ENCODE data around the gene DACT3.

The DACT3 gene

DNA sequence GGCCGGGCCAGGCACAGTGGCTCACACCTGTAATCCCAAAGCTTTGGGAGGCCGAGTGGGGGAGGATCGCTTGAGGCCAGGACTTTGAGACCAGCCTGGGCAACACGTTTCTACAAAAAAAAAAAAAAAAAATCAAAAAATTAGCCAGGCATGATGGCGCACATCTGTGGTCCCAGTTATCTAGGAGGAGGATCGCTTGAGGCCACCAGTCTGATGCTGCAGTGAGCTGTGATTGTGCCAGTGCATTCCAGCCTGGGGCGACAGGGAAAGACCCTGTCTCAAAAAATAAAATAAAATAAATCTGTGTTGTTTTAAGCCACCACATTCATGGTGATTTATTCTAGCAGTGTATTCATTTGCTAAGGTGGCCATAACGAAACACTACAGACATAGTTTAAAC, 4.1 kb upstream of the DACT3 start:
- no peak for DNase-seq

DNA sequence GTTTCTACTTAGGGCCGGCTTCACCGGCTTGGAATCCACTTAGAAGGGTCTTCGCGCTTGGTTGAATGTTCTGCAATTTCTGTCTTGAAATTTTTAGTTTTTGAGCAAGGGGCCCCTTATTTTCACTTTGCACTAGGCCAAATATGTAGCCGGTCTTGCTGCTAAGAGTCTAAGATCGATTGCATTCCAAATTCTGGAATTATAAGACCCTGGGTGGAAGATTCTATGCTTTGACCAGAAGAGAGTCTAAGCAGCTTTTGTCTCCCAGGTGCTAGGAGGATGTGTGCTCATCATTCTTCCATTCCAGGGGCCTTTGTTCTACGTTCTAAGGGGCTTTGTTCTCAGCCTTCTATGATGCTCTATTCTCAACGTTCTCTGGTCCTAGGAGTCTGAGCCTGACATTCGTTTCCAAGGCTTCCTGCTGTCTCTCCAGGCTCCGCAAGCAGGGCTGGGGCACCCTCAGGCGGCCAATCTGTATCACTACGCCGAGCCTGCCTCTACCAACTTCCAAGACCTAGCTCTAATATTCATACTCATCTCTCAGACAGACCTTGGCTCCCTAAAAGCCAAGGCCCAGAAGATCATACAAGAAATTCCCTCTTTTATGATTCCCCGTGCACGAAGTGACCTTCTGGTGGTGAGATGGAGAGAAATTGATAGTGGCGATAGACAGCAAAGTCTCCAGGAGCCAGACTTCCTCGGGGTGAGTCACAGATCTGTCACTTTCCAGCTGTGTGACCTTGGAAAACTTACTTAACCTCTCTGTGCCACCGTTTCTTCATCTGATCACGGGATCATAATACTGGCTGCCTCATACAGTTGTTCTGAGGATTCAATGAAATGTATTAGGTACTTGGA, 982 bp upstream of the DACT3 start:
- peak; percentile 86 for DNase-seq

DNA sequence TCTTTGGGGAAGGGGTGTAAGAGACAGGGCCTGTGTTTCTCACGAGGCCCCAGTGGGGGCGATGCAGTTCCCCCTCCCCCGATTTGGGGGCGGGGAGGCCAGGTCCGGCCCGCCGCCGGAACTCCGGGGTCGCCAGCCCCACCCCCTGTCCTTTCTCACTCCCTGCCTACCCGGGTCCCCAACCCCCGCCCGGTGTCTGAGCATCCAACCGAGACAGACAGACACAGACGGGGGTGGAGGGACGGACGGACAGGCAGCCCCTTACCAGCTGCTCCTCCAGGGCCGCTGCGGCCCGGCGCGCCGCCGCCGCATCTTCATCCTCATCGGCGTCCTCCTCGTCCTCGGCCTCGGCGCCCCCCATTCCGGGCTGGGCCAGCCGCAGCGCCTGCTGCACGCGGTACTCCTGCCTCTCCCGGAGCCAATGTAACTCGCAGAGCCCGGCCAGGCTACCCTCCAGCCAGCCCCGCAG, 397 bp downstream of the DACT3 start:
- DNase-seq = no peak

DNA sequence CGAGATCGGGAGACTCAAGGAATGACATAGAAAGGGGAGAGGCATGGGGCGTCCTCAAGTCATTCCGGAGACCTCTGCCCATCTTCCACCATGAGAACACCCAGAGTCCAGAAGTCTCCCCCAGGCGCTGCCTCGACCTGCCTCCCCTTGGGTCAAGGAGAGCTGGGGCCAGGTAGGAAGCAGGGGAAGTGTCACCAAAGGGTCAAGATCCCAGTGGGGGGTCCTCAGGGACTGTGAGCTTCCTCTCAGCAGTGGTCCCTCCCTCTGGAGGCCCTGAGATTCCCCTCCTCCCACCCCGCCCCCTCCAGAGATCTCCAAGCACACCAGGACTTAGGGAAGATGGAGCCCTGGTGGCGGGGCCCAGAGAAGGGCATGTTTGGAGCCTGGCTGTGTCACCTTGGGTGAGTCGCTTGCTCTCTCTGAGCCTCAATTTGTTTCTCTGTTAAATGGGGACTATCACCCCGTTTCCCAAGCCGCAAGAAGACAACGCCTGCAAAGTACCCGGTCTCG, 919 bp downstream of the DACT3 start:
- no peak for DNase-seq

DNA sequence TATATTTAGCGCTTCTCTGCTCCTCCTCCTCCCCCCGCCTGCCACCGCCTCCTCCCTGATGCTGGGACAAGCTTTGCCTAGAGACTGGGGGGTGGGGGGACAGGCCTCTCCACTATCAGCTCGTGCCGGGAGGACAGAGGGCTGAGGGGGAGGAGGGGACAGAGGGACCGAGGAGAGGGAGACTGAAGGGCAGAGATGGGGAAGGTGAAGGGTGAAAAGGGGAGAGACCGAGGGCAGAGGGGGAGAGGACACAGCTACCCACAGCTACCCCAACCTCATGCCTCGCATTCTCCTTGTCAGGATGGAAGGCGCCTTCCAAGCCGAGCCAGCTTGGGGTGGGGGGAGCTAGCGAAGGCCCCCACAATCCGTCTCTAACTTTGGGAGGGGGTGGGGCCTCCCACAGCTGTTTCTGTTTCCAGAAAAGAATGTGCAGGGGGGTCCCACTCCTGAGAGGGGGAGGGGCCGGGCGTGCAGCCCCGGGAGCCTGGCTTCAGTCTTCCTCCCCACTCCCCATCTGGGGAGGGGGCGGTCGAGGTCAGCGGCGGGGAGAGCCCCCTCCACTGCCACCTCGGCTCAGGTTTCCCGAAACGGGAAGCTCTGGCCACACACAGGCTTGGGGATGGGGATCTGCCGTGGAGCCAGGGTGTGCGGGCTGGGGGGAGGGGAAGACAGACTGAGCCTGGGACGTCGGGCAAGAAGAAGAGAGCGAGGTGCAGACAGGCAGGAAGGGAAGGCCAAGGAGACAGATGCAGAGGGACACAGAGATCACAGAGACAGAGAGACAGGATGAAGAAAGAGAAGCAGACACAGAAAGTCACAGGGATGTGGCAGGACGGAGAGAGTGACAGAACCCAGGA, 1.6 kb downstream of the DACT3 start:
- DNase-seq = no peak

DNA sequence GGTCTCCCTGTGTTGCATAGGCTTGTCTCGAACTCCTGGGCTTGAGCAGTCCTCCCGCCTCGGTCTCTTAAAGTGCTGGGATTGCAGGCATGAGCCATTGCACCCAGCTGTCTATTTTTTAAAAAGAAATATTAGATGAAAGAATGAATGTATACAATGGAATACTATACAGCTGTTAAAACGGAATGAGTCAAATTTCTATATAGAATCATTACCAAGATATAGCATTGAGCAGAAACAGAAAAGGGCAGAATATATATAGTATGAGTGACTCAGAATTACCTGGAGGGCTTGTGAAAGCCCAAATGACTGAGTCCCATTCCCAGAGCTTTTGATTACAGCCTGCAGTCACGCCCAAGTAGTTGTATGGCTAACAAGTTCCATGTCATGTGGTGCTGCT, 4.4 kb downstream of the DACT3 start:
- no peak for DNase-seq

DNA sequence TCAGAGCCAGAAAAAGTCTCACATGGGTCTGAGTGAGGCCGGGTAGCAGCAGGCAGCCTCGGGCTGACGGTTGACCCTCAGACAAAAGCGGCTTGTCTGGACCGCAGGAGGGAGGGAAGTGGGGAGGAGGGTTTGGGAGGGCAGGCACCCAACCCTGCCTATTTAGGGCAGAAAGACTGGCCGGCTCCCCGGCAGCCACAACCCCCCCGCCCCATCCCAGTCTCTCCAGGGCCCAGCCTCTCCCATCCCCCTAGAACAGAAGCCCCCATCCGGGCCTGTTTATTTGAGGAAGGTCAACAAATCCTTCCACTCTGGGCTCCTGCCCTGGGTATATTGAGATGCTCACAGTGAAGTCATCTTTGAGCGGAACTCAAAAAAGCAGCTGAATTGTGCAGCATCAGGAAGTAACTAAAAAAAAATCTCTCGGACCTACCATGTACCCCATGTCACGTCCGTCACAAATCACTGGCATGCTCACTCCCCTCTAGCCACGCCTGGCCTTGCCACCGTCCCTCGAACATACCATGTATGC, 6.3 kb downstream of the DACT3 start:
- no peak for DNase-seq

DNA sequence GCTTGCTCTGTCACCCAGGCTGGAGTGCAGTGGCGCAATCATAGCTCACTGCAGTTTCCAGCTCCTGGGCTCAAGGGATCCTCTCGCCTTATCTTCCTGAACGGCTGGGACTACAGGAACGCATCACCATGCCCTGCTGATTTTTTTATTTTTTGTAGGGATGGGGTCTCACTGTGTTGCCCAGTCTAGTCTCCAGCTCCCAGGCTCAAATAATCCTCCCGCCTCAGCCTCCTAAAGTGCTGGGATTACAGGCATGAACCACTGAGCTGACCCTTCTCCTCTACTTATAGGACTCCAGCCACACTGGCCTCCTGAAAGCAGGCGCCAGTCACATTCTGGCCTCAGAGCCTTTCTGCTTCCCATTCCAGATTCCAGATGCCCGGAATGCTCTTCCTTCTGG, 10.5 kb downstream of the DACT3 start:
- DNase-seq = no peak

DNA sequence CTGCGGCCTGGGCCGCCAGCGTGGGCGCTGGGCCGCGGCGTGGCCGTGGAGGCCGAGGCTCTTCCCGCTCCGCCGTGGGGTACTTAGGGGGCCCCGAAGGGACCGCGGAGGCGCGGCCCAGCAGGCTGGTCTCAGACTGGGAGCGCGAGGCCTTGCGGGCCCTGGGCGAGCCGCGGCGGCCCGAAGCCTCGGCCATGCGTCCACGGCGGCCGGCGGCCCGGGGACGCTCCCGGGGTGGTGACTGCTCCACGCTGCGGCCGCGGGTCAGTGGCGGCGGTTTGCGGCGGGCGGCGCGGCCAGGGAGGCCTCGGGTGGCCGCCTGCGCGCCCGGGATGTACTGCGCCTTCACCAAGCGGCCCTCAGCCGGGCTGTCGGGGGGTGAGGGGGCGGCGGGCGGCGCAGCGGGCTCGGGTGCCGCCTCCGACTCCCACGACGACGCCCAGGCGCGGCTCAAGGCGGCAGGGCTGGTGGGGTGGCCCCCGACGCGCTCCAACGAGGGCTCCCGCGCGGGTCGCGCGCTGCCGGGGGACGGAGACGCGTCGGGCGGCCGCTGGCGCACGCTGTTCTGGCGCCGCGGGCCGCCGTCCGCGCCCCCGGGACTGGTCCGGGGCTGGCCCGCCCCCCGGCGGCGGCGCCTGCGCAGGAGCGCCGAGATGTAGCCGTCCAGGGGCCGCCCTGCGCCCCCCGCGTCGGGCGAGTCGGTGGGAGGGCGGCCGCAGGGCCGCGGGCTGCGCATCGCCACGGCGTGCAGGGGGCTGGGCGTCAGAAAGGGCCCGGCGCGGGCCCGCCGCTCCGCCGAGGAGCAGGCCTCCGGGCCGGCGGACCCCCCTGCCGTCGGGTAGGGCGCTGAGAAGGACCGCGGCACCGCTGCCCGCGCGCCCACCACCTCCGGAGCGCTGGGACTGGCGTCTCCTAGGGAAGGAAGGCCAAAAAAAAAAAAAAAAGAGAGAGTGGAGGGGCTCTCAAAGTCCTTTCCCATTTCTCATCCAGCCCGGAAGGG, 11.7 kb downstream of the DACT3 start:
- DNase-seq = no peak

DNA sequence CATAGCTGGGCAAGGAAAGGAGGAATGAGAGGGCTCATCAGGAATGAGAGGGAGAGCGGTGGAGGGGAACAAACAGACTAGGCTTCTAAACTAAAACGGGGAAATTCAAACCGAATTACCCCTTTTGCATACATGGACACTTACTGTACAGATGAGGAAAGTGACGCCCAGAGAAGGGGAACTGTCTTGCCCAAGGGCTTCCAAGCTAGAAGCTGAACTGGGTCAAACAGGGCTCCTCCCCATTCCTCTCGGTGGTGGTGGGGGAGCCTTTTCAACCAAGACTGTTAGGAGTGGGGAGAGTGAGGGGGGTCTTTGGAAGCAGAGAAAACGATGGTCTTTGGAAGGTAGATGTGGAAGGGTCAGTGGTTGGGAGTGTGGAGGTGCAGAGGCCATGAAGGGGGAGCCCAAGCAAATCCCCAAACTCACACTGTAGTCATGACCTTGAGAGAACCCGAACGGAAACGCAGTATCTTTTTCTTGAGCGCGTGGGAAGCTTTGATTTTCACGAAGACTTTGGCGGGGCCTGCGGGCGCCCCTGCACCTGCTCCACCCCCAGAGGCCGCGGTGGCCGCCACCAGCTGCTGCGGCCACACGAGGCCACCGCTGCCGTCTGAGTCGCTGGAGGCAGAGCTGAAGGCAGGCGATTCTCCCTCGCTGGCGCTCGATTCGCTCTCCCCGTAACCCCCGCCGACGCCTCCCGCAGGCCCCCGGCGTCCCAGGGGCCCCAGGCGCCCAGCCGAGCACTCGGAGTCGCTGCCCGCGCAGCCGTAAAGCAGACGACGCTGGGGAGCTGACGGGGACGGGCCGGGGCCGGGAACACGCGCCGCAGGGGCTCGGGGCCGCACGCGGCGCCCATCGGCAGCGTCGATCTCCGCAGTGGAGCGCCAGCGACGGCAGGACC, 12.7 kb downstream of the DACT3 start:
- DNase-seq = no peak

DNA sequence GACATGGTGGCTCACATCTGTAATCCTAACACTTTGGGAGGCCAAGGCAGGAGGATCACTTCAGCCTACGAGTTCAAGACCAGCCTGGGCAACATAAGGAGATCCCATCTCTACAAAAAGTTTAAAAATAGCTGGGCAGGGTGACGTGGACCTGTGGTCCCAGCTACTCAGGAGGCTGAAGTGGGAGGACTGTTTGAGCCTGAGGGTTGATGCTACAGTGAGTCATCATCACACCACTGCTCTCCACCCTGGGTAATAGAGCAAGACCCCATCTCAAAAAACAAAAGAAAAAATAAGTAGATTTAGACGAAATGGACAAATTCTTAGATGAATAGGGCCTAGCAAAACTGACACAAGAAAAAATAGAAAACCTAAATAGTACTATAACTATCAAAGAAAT, 14.6 kb downstream of the DACT3 start:
- DNase-seq = no peak

DNA sequence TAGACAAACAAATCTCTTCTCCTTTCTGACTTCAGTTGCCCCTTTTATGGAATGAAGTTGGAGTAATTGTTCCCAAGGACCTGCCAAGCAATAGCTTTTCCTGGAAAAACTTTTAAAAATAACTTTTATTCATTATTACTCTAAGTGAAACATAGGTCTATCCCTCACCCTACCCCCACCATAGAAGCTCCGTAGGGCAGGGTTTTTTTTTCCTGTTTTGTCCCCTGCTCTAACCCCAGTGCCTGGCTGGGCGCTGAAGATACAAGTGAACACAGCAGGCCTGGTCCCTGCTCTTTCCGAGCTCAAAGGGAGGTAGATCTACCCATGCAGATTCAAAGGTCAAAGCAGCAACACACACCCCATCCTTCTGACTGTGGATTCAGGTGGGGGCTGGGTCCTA, 16.3 kb downstream of the DACT3 start:
- no peak for DNase-seq

DNA sequence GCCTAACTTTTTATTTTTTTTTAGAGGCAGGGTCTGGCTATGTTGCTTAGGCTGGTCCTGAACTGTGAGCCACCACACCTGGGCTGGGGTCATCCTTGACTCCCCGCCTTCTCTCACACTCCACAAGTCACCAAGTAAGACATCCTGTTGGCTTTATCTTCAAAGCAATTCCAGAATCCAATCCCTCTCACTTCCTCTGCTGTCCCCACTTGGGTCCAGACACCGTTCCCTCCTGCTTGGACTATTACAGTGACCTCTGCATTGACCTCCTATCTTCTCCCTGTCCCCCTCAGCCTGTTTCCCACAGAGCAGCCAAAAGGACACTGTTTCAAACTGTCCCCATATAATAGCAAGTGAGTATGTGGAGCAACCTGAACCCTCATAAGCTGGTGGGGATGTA, 20.3 kb downstream of the DACT3 start:
- no peak for DNase-seq

DNA sequence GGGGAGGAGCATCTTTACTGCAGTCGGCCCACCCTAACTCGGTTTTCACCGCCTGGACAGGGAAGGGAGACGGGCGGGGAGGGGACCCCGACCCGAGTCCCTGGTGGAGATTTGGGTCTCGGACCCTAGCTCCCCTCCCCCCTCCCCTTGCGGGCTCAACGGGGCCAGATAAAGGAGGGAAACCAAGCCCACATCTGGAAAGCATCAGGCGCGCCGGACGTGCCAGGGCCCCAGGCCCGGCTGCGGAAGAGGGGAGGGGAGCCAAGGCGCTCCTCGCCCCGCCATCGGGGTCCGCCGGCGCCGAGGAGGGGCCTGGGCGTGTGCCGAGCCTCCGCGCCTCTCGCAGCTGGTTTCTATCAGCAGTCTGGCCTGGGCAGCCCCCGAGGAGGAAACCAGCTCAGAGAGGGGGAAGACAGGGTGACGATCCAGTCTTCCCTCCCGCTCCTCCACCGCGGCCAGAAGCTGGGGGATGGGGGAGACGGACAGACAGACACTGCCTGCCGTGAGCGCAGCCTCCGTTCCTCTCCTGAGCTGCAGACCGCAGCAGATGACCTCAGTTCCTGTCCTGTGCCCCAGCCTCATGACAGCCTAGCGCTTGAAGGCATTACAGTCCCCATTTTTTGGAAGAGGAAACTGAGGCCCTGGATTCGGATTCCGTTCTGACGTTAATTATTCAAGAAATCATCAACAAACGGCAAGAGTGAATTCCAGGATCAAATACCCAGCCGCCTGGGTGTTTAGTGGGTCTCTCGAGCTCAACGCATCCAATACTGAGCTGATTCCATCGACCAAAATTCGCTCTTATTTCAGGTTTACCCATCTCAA, 21.4 kb downstream of the DACT3 start:
- DNase-seq = no peak

DNA sequence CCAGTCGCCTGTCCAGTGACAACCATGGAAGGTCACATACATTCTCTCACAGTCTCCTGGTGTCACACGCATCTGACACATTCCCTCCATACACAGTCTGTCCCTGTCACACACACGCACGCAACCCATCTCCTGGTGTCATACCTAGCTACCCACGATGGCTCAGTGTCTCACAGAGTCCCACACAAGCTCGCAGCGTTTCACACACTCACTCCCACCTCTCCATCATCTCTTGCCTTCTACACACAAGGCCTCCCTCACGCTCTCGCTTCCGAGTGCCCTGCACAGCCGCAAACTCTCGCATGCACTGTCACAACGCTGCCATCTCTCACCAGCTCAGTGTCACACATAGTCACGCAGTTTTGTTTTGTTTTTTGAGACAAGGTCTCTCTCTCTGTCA, 23.8 kb downstream of the DACT3 start:
- DNase-seq = no peak

DNA sequence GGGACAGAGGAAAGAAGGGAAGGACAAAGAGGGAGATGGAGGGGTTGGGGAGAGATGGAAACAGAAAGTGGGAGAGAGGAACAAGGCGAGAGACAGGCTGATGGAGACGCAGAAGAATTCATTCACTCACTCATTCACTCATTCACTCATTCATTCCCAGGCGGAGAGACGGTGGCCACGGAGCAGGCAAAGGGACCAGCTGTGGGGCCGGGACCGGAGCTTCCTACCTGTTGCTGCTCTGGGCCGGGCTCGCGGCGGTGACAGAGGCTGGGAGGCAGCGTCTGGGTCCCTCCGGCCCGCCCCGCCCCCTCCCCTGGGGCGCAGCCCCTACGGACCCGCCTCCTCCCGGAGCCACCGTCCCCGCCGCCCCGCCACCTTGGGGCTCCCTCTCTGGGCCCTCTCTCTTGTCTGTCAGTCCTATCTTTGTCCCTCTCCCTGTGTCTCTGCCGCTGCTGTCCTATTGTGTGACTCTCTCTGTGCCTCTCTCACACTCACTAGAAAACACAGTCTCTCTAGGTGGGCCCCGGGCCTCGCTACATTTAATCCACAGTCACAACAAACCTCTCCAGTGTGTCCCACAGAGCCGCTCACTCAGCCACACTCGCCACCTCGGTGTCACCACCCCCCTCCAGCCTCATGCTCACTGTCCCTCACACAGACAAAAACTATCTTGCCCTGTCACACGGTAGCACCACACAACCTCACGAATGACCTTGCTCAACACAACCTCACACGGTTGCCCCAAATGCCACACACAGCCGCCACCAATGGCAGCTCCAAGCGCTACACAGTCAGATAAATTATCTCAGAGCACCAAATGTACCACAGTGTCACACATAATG, 24.8 kb downstream of the DACT3 start, which contains the start of gene GNG8:
GNG8 (minus strand) TSS at position 283 of the 842 bp plus-strand sequence. CDS start 1,520 bp downstream, outside the sequence.
- DNase-seq = peak; percentile 23

DNA sequence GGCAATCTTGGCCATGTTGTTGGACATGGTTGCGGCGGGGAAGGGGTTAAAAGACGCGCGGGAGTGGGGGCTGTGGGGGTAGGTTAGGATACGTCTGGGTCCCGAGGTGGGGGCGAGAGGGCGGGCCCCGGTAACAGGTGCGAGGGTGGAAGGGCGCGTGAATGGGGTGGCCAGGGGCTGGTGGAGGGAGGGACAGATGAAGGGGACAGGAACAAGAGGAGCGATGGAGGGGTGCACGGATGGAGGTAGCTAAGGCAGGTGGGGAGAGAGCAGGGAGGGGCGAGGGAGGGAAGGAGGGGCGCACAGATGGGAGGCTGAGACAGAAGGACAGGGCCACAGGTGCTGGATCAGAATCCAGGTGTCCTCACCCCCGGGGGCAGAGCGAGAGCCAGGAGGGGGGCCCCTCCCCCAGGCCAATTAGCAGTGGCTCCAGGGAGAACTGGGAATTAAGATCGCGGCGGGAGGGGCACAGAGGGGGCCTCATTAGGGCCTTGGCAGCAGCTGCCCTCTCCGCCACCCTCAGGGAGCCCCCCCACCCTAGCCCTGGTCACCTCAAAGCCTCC, 26.2 kb downstream of the DACT3 start:
- peak; percentile 55 for DNase-seq

DNA sequence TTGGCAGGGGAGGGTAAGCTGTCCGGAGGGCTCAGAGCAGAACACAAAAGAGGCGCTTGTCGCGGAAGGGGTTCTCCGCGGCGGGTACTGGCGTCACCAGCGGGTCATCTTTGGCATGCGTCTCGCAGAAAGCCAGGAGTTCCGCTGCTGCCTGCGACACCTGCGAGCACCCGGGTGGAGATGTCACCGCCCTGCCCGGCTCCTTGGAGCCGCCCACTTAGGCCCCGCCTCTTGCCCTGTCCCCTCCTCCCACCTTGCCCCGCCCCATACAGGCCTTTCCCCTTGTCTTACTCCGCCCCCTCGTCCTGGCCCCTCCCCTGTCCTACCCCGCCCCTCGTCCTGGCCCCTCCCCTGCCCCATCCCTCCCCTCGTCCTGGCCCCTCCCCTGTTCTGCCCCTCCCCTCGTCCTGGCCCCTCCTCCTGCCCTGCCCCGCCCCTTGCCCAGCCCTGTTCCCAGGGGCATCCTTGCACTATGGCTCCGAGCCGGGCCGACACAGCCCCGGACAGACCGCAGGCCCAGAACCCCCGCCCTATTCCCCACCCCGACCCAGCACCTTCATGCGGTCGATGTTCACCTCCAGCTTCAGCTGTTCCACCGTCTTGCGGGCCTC, 26.8 kb downstream of the DACT3 start:
- DNase-seq = peak; percentile 61
